Keratinocyte (primary cell): ENCODE measurements around the gene EDNRA. TPM values are rescaled to one million over a fixed set of nuclear protein-coding genes. Genes with fewer than 3 reads are reported as not detected.

Source experiments
- DNase-seq: peaks from one replicate; pipeline ENCODE4 v3.0.0-alpha.2; 2011; ENCODE audit warnings: low read depth, missing footprints, low spot score
- FAIRE-seq: peaks from 2 replicates; lab custom pipeline; 2011; peaks lifted over from hg19 to GRCh38; lab: Jason Lieb, UNC
- H2AFZ ChIP-seq: 2 replicates; pipeline ENCODE4 v1.6.0; 2012; ENCODE audit warnings: low read length, control low read depth, inconsistent platforms; ENCODE audit not compliant: control insufficient read depth
- H3K27ac ChIP-seq: 2 replicates; pipeline ENCODE4 v1.5.1; 2011; ENCODE audit warnings: low read length; ENCODE audit not compliant: control insufficient read depth, insufficient read depth
- H3K27me3 ChIP-seq: 3 replicates; pipeline ENCODE4 v1.6.0; 2011; ENCODE audit warnings: low read length; ENCODE audit not compliant: control insufficient read depth, insufficient read depth; ENCODE audit errors: extremely low read depth
- H3K36me3 ChIP-seq, 2 experiments: 2 replicates in 1 of 2; 3 replicates in 1 of 2; pipeline ENCODE4 v1.5.1; 2011; ENCODE audit warnings: low read length in 2 of 2, mild to moderate bottlenecking in 1 of 2; ENCODE audit not compliant: control insufficient read depth in 2 of 2, insufficient read depth in 2 of 2; ENCODE audit errors: extremely low read depth in 1 of 2
- H3K4me1 ChIP-seq: 3 replicates; pipeline ENCODE4 v1.5.1; 2011; ENCODE audit warnings: low read length; ENCODE audit not compliant: control insufficient read depth, insufficient read depth; ENCODE audit errors: extremely low read depth
- H3K4me2 ChIP-seq: 3 replicates; pipeline ENCODE4 v1.6.0; 2011; ENCODE audit warnings: low read depth, low read length; ENCODE audit not compliant: control insufficient read depth, insufficient read depth; ENCODE audit errors: extremely low read depth
- H3K4me3 ChIP-seq, 3 experiments: fragments of 200-600 bp in 1 of 3; sonication (generic) in 1 of 3; 2 replicates in 2 of 3; 3 replicates in 1 of 3; pipeline ENCODE4 v1.5.1; 2011 to 2016; ENCODE audit warnings: low read length in 3 of 3, mild to moderate bottlenecking in 3 of 3, control low read depth in 2 of 3, inconsistent platforms in 1 of 3, low read depth in 1 of 3, mixed read lengths in 1 of 3, mixed run types in 1 of 3, moderate library complexity in 1 of 3; ENCODE audit not compliant: control insufficient read depth in 2 of 3, insufficient read depth in 2 of 3; ENCODE audit errors: extremely low read depth in 1 of 3
- H3K79me2 ChIP-seq: 2 replicates; pipeline ENCODE4 v1.6.0; 2012; ENCODE audit warnings: low read length; ENCODE audit not compliant: control insufficient read depth, insufficient read depth
- H3K9ac ChIP-seq: 3 replicates; pipeline ENCODE4 v1.6.0; 2011; ENCODE audit warnings: low read length; ENCODE audit not compliant: control insufficient read depth, insufficient read depth; ENCODE audit errors: extremely low read depth
- H3K9me1 ChIP-seq: 3 replicates; pipeline ENCODE4 v1.6.0; 2011; ENCODE audit warnings: low read length; ENCODE audit not compliant: control insufficient read depth, insufficient read depth; ENCODE audit errors: extremely low read depth
- H3K9me3 ChIP-seq: 2 replicates; pipeline ENCODE4 v1.5.1; 2012; ENCODE audit warnings: low read depth, low read length; ENCODE audit not compliant: control insufficient read depth
- H4K20me1 ChIP-seq: 3 replicates; pipeline ENCODE4 v1.6.0; 2011; ENCODE audit warnings: low read length; ENCODE audit not compliant: control insufficient read depth, insufficient read depth; ENCODE audit errors: extremely low read depth
- EZH2 ChIP-seq: IDR thresholded peaks from one replicate; pipeline ENCODE4 v1.6.1; 2012; ENCODE audit warnings: inconsistent platforms, mild to moderate bottlenecking, low read length, moderate library complexity
- dilution Hi-C: fragments of 300-500 bp; cut with MboI; formaldehyde crosslinking; loops from one replicate; pipeline ENCODE4 v1.7.0; 2020; ENCODE audit warnings: low sequenced_read_pairs; ENCODE audit not compliant: extremely low pct_ligation_motif_present
- polyA plus RNA-seq, 5 experiments: library from polyadenylated mRNA; depleted of rRNA in 3 of 5; stranded (reverse) in 3 of 5; stranded (forward) in 1 of 5; unstranded in 1 of 5; fragments of >200 nt; gene quantifications; 1 replicate in 1 of 5; 2 replicates in 3 of 5; 3 replicates in 1 of 5; pipeline versions ENCODE4 v1.2.1 to v1.2.3, GENCODE V29; 2011 to 2012; ENCODE audit warnings: missing spikeins in 2 of 5, low read depth in 1 of 5, low replicate concordance in 1 of 5
- TF ChIP-seq, protein P1 (sequence below), 3 experiments: IDR thresholded peaks in 1 of 3; conservative IDR thresholded peaks in 1 of 3; optimal IDR thresholded peaks in 1 of 3; 2 replicates in 2 of 3; 3 replicates in 1 of 3; pipeline versions ENCODE3 to v1.5.1; 2011; ENCODE audit warnings: low read length in 3 of 3, mild to moderate bottlenecking in 3 of 3, moderate library complexity in 2 of 3, control low read depth in 1 of 3, inconsistent platforms in 1 of 3; ENCODE audit not compliant: insufficient read depth in 2 of 3; ENCODE audit errors: extremely low read depth in 1 of 3

The EDNRA gene
- polyA plus RNA-seq, 1 donor (not counting 4 experiments of a cell fraction or from before 2014, with no cell fraction given) = 7.8 TPM

- dilution Hi-C loops = no loop called here
- Histone ChIP-seq H2AFZ (no peak overlapping the region), H3K36me3 (no peaks in the 10 kb centered on the region), H3K9me1 (no peaks in the 10 kb centered on the region), H3K9me3 (no peaks in the 10 kb centered on the region), H4K20me1 (no peaks in the 10 kb centered on the region), H3K79me2 (no peaks in the 10 kb centered on the region), H3K27me3 (no peaks in the 10 kb centered on the region), H3K9ac (no peak overlapping the region), H3K4me3 (no peak overlapping the region), H3K27ac (no peak overlapping the region), H3K4me2 (no peak overlapping the region), H3K4me1 (peaks cover 5% of the 10 kb centered on the region)
- TF ChIP-seq EZH2 = no peak
- TF ChIP-seq, protein P1, sequence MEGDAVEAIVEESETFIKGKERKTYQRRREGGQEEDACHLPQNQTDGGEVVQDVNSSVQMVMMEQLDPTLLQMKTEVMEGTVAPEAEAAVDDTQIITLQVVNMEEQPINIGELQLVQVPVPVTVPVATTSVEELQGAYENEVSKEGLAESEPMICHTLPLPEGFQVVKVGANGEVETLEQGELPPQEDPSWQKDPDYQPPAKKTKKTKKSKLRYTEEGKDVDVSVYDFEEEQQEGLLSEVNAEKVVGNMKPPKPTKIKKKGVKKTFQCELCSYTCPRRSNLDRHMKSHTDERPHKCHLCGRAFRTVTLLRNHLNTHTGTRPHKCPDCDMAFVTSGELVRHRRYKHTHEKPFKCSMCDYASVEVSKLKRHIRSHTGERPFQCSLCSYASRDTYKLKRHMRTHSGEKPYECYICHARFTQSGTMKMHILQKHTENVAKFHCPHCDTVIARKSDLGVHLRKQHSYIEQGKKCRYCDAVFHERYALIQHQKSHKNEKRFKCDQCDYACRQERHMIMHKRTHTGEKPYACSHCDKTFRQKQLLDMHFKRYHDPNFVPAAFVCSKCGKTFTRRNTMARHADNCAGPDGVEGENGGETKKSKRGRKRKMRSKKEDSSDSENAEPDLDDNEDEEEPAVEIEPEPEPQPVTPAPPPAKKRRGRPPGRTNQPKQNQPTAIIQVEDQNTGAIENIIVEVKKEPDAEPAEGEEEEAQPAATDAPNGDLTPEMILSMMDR (optimal IDR thresholded peaks at IDR 0.05 in 1 of 3, IDR thresholded peaks at IDR 0.05 in 1 of 3, conservative IDR thresholded peaks at IDR 0.05 in 1 of 3; ENCODE audit: extremely low read depth in 1 of 3, insufficient read depth in 2 of 3, low read length in 3 of 3) = no peak
- DNase-seq = no peak
- FAIRE-seq = no peak
These were observed 105.1 kb downstream of the EDNRA start for GRCh38 chr4:147586032-147586431.

GRCh38 chr4:147586637-147587036, 105.7 kb downstream of the EDNRA start:
- Histone ChIP-seq H3K27ac (no peak overlapping the region), H3K4me2 (no peak overlapping the region), H3K4me3 (no peak overlapping the region), H3K36me3 (no peaks in the 10 kb centered on the region), H2AFZ (no peak overlapping the region), H3K79me2 (no peaks in the 10 kb centered on the region), H3K9me3 (no peaks in the 10 kb centered on the region), H3K4me1 (peaks cover 5% of the 10 kb centered on the region), H4K20me1 (no peaks in the 10 kb centered on the region), H3K9ac (no peak overlapping the region), H3K27me3 (no peaks in the 10 kb centered on the region), H3K9me1 (no peaks in the 10 kb centered on the region)
- no peak for TF ChIP-seq EZH2
- TF ChIP-seq, protein P1 (optimal IDR thresholded peaks at IDR 0.05 in 1 of 3, IDR thresholded peaks at IDR 0.05 in 1 of 3, conservative IDR thresholded peaks at IDR 0.05 in 1 of 3; ENCODE audit: extremely low read depth in 1 of 3, insufficient read depth in 2 of 3, low read length in 3 of 3) = no peak
- FAIRE-seq (no peak), DNase-seq (no peak)
- dilution Hi-C loops = no loop called here
